Measurements from ENCODE around the gene ESYT1. TPM values are rescaled to one million over a fixed set of nuclear protein-coding genes. Genes with fewer than 3 reads are reported as not detected.

The ESYT1 gene
- total RNA-seq, 1 experiment from 2014 or later = 111 TPM

DNA sequence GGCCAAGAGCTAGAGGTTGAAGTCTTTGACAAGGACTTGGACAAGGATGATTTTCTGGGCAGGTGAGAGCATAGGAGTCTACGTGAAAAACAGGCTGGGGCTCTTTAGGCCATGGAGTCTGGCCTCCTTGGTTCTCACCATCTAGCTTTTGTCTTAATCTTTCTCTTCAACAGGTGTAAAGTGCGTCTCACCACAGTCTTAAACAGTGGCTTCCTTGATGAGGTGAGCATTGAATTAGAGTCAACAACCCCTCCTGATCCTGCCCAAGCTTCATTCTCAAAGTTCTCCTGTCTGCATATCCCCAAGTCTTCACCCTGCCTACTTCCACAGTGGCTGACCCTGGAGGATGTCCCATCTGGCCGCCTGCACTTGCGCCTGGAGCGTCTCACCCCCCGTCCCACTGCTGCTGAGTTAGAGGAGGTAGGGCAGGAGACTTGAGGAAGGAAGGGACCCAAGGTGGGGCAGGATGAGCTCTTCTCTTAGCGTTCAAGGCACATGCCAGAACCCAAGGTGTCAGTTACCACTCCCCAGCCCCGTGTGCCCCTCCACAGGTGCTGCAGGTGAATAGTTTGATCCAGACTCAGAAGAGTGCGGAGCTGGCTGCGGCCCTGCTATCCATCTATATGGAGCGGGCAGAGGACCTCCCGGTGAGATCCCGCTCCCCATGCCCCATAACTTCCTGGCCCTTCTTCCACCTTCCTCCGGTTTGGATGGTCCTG, 9.9 kb downstream of the ESYT1 start:
- intact Hi-C loops (cut with micrococcal nuclease) = no loop called here
- Mint-ChIP-seq H3K4me1 (ENCODE audit: insufficient read depth, unreplicated experiment) (peaks cover 9% of the 10 kb centered on the region), H3K36me3 (ENCODE audit: insufficient read depth, unreplicated experiment) (peaks cover 94% of the 10 kb centered on the region), H3K9me3 (ENCODE audit: unreplicated experiment) (no peaks in the 10 kb centered on the region), H3K4me3 (ENCODE audit: unreplicated experiment) (no peak overlapping the region), H3K27me3 (ENCODE audit: insufficient read depth, unreplicated experiment) (no peaks in the 10 kb centered on the region), H3K27ac (ENCODE audit: low read depth, unreplicated experiment) (no peak overlapping the region)
- no TSS peak for BruUV-seq (replicated peaks)
- ChIA-PET CTCF (interaction anchor here (0.7 to 1.0 kb wide), 4 partner anchors 11 to 27 kb away, joined by 3 to 4 read pairs (median 3); no protein-coding TSS in a partner anchor), POLR2A (interaction anchor here (1.3 to 3.4 kb wide), 3 partner anchors 9 to 14 kb away, joined by 3 to 20 read pairs (median 7); partner anchors contain the start of gene ESYT1)
- TF ChIP-seq, protein P1, sequence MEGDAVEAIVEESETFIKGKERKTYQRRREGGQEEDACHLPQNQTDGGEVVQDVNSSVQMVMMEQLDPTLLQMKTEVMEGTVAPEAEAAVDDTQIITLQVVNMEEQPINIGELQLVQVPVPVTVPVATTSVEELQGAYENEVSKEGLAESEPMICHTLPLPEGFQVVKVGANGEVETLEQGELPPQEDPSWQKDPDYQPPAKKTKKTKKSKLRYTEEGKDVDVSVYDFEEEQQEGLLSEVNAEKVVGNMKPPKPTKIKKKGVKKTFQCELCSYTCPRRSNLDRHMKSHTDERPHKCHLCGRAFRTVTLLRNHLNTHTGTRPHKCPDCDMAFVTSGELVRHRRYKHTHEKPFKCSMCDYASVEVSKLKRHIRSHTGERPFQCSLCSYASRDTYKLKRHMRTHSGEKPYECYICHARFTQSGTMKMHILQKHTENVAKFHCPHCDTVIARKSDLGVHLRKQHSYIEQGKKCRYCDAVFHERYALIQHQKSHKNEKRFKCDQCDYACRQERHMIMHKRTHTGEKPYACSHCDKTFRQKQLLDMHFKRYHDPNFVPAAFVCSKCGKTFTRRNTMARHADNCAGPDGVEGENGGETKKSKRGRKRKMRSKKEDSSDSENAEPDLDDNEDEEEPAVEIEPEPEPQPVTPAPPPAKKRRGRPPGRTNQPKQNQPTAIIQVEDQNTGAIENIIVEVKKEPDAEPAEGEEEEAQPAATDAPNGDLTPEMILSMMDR (IDR thresholded peaks at IDR 0.05; ENCODE audit: unreplicated experiment) = no peak
- no peak for DNase-seq (ENCODE audit: unreplicated experiment)

DNA sequence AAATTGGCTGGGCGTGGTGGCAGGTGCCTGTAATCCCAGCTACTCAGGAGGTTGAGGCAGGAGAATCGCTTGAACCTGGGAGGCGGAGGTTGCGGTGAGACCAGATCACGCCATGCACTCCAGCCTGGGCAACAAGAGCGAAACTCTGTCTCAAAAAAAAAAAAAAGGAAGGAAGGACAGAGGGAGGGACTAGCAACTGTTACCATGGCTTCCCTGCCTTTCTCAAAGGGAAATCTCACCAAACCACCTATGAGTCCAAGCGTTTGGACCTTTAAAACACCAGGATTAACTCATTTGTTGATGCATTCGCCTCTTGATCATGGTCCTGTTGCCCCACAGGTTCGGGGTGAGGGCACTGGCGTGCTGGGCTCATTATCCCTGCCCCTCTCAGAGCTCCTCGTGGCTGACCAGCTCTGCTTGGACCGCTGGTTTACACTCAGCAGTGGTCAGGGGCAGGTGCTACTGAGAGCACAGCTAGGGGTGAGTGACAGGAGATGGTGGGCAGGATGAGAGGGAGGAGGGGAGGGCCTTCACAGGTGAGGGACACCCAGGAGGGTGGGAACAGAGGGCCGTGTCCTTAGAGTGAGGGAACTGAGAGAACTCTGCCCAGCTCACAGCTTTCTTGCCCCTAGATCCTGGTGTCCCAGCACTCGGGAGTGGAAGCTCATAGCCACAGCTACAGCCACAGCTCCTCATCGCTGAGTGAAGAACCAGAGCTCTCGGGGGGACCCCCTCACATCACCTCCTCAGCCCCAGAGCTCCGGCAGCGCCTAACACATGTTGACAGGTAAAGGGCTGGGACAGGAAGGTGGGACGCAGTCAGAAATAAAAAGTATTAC, 14.1 kb downstream of the ESYT1 start:
- ChIA-PET CTCF (interaction anchor here (0.6 to 1.6 kb wide), 4 partner anchors 10 to 125 kb away, joined by 3 to 4 read pairs (median 4); partner anchors contain the start of genes COQ10A, ESYT1 and MYL6B), POLR2A (interaction anchor here (1.4 to 2.4 kb wide), 2 partner anchors 10 to 16 kb away, joined by 5 to 7 read pairs; partner anchors contain the start of gene MYL6B)
- Mint-ChIP-seq H3K27ac (ENCODE audit: low read depth, unreplicated experiment) (no peak overlapping the region), H3K36me3 (ENCODE audit: insufficient read depth, unreplicated experiment) (peaks cover 73% of the 10 kb centered on the region), H3K27me3 (ENCODE audit: insufficient read depth, unreplicated experiment) (no peaks in the 10 kb centered on the region), H3K9me3 (ENCODE audit: unreplicated experiment) (no peaks in the 10 kb centered on the region), H3K4me3 (ENCODE audit: unreplicated experiment) (no peak overlapping the region), H3K4me1 (ENCODE audit: insufficient read depth, unreplicated experiment) (peaks cover 19% of the 10 kb centered on the region)
- BruUV-seq (replicated peaks) = no TSS peak
- TF ChIP-seq, protein P1 (IDR thresholded peaks at IDR 0.05; ENCODE audit: unreplicated experiment) = no peak
- no peak for DNase-seq (ENCODE audit: unreplicated experiment)
- intact Hi-C loops (cut with micrococcal nuclease) = no loop called here

DNA sequence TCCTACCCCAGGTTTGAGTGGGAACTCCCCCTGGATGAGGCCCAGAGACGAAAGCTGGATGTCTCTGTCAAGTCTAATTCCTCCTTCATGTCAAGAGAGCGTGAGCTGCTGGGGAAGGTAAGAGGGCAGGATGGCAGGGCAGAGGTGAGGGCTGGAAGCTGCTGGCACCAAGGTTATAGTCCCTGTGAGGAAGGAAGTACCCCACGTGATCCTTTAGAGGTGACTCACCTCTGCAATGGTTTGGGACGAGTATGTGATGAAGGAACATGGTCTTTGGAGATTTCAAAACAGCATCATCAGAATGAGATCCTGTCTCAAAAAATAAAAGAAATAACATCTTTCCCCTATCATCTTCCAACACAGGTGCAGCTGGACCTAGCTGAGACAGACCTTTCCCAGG, 15.2 kb downstream of the ESYT1 start:
- Mint-ChIP-seq H3K27ac (ENCODE audit: low read depth, unreplicated experiment) (no peak overlapping the region), H3K9me3 (ENCODE audit: unreplicated experiment) (no peaks in the 10 kb centered on the region), H3K4me1 (ENCODE audit: insufficient read depth, unreplicated experiment) (peaks cover 19% of the 10 kb centered on the region), H3K4me3 (ENCODE audit: unreplicated experiment) (no peak overlapping the region), H3K27me3 (ENCODE audit: insufficient read depth, unreplicated experiment) (no peaks in the 10 kb centered on the region), H3K36me3 (ENCODE audit: insufficient read depth, unreplicated experiment) (peaks cover 63% of the 10 kb centered on the region)
- CTCF ChIA-PET = interaction anchor here (1.0 to 1.5 kb wide), 4 partner anchors 13 to 37 kb away, joined by 3 to 4 read pairs (median 3); partner anchors contain the start of gene ESYT1
- intact Hi-C loops (cut with micrococcal nuclease) = no loop called here
- BruUV-seq (replicated peaks) = no TSS peak
- TF ChIP-seq, protein P1 (IDR thresholded peaks at IDR 0.05; ENCODE audit: unreplicated experiment) = no peak
- POLR2A ChIA-PET = interaction anchor here (1.4 to 2.4 kb wide), 2 partner anchors 9 to 17 kb away, joined by 5 to 7 read pairs; partner anchors contain the start of gene MYL6B
- DNase-seq (ENCODE audit: unreplicated experiment) = no peak

DNA sequence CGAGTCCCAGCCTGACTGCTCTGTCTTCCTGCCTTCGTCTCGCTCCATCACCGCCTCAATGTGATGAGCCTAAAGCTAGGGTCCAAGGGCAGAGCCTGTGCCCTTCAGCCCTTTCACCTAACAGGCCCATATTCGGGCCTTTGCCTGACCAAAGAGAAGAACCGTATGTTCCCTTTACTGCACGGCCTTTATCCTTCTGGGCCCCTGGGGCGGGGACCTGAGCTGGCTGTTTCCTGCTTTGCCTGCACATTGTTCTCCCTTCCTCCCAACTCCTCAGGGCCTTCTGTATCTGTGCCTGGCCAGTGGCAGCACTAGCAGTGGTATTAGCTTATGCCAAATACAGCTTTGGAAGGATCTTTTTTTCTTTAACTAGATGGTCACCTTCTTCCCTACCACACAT, 15.8 kb downstream of the ESYT1 start:
- intact Hi-C loops (cut with micrococcal nuclease) = no loop called here
- ChIA-PET CTCF (interaction anchor here (0.6 to 1.1 kb wide), 5 partner anchors 14 to 981 kb away, joined by 3 to 4 read pairs (median 3); partner anchors contain the start of gene ESYT1), POLR2A (interaction anchor here (1.4 to 2.4 kb wide), 3 partner anchors 8 to 18 kb away, joined by 5 to 10 read pairs (median 7); partner anchors contain the start of genes MYL6 and MYL6B)
- DNase-seq (ENCODE audit: unreplicated experiment) = no peak
- Mint-ChIP-seq H3K27ac (ENCODE audit: low read depth, unreplicated experiment) (no peak overlapping the region), H3K9me3 (ENCODE audit: unreplicated experiment) (no peaks in the 10 kb centered on the region), H3K27me3 (ENCODE audit: insufficient read depth, unreplicated experiment) (no peaks in the 10 kb centered on the region), H3K4me1 (ENCODE audit: insufficient read depth, unreplicated experiment) (peaks cover 19% of the 10 kb centered on the region), H3K36me3 (ENCODE audit: insufficient read depth, unreplicated experiment) (peaks cover 56% of the 10 kb centered on the region), H3K4me3 (ENCODE audit: unreplicated experiment) (no peak overlapping the region)
- TF ChIP-seq, protein P1 (IDR thresholded peaks at IDR 0.05; ENCODE audit: unreplicated experiment) = no peak
- no TSS peak for BruUV-seq (replicated peaks)

Data from MCF 10A (cell line).